Measurements from ENCODE around the gene FAM216B. TPM values are rescaled to one million over a fixed set of nuclear protein-coding genes. Genes with fewer than 3 reads are reported as not detected.
"Not testable (repeated sequence)": the region's sequence is repeated elsewhere in the genome, so short reads cannot be mapped to it uniquely, and the experiment has no call there.

The FAM216B gene
- polyA plus RNA-seq, 3 donors, result not detected

DNA sequence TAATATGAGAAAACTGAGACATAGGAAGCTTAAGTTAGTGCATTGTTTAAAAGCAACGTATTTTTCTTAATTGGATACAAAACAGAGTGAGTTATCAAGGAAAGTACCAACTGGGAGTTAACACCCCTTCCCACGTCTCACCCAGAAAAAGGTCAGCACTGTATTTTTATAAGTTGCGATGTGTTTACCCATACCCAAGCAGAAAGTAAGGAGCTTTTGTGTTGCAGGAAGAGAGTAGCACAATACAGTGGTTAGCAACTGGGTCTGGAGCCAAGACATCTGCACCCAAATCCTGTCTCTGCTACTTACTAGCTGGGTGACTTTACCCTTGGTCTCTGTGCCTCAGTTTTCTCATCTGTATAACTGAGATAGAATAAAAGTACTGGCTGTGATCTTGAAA is 34.3 kb downstream of the FAM216B start:
- no peak for DNase-seq (ENCODE audit: extremely low read depth in 1 of 11, low read depth in 9 of 11, low spot score in 4 of 11)

GRCh38 chr13:42816538-42816937 is 35.2 kb downstream of the FAM216B start:
- no peak for DNase-seq (ENCODE audit: extremely low read depth in 1 of 11, low read depth in 9 of 11, low spot score in 4 of 11)

DNA sequence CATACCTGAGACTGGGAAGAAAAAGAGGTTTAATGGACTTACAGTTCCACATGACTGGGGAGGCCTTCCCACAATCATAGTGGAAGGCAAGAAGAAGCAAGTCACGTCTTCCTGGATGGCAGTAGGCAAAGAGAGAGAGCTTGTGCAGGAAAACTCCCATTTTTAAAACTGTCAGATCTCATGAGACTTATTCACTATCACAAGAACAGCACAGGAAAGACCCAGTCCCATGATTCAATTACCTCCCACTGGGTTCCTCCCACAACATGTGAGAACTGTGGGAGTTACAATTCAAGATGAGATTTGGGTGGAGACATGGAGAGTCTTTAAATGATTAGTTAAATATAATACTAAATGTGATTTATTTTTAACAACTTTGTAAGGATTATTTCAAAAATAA is 38.3 kb downstream of the FAM216B start:
- DNase-seq (ENCODE audit: extremely low read depth in 1 of 11, low read depth in 9 of 11, low spot score in 4 of 11), result not testable (repeated sequence)

GRCh38 chr13:42820451-42820850 is 39.1 kb downstream of the FAM216B start:
- no peak for DNase-seq (ENCODE audit: extremely low read depth in 1 of 11, low read depth in 9 of 11, low spot score in 4 of 11)

DNA sequence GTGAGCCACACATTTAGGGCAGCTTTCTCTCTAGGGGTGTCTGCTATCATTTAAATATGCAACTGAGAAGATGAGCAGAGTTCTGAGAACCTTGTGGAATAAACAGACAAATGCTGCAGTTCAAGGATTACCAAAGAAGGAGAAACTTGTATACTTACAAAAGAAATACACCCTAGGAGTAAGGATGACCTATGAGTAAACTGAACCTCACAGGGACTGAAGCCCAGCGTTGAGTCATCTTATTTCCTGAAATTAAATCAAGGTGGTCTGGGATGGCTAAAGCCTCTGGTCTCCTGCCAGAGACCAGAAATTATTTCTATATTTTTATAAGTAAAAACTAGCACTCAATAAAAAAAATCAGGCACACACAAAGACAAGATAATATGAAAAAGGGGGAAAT is 40.1 kb downstream of the FAM216B start:
- DNase-seq (ENCODE audit: extremely low read depth in 1 of 11, low read depth in 9 of 11, low spot score in 4 of 11), result no peak

DNA sequence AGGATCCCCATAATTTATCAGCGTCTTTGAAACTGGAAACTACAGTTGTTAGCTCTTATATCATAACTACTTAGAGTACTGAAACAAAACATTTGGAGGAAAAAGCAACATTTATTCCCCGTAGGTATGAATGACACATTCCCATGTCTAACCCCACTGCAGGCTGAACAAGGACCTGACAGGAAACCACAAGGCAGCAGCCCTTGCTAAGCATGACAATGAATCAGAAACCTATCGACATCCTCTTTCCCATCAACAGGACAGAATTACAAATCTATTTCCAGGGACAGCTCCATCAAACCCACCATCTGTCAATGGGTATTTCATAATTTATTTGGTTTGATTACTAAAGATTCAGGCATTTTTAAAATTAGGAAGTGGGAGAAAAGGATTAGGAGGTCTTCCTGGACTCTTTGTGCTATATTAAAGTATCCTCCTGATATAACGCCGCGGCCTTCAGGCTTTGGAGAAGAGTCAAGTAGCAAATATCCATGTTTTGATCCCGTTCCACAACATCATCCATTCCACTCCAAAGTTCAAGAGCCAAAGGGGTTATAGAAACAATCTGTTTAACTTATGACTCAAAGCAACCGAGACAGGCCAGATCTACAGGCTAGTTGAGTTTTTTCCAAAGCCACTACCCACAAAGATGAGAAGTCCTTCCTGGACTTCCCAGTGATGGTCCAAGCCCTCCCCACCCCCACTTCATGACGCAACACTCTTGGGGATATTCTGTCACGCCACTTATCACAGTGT is 51.1 kb downstream of the FAM216B start:
- no peak for DNase-seq (ENCODE audit: extremely low read depth in 1 of 11, low read depth in 9 of 11, low spot score in 4 of 11)

- no peak for DNase-seq (ENCODE audit: extremely low read depth in 1 of 11, low read depth in 9 of 11, low spot score in 4 of 11)
Observed at GRCh38 chr13:42834946-42835345, 53.6 kb downstream of the FAM216B start.

GRCh38 chr13:42836930-42837690 is 55.7 kb downstream of the FAM216B start:
- DNase-seq (ENCODE audit: extremely low read depth in 1 of 11, low read depth in 9 of 11, low spot score in 4 of 11), result peak in 10 of 11 donors; percentile 10 to 54 (median 20)

Other genes starting within 250 kb of the FAM216B start
- under 1 TPM; 0.34 to 0.86 (median 0.37) TPM for gene TNFSF11, start 207.4 kb upstream of the FAM216B start, polyA plus RNA-seq (ENCODE audit: insufficient read length in 3 of 3)
- 10 to 100 TPM; 11.4 to 16.3 (median 12.0) TPM for gene EPSTI1, start 210.7 kb downstream of the FAM216B start, polyA plus RNA-seq (ENCODE audit: insufficient read length in 3 of 3)
- gene DNAJC15, start 242.0 kb downstream of the FAM216B start, polyA plus RNA-seq (ENCODE audit: insufficient read length in 3 of 3), result 10 to 100 TPM; 25.7 to 31.7 (median 31.6) TPM

All from renal cortex interstitium (tissue), 11 donors.